Measurements from ENCODE around the gene S100A14.

DNA sequence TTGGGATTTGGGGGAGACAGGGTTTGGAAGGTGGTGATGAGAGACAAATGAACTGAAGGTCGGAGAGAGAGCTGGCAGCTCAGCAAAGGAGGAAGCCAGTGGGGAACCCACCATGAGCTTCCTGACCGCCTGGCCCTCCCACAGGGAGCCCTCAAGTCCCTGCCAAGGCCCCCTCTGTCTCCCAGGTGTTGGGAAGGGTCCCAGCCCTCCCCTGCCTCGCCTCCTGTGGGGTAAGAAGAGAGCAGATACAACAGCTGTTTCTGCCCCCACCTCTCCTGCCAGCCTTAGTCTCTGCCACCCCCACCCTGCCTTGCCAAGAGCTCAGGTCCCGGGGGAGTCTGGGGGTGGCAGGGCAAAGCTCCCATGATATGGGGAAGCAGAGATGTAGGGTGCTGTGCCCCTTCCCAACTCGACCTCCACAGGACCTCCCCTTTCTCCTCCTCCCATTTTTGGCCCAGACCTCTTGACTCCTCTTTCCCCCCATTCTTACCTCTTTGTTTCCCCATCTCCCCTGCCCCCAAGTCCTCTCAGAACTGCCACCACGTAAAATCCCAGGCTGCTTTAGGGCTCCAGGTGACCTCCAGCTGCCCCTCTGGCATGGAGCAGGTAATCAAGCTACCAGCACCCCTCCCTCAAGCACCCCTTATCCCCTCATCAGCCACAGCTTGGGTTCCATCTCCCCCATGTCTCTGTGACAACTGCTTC lies 12.7 kb upstream of the S100A14 start:
- TF ChIP-seq HNF4G (IDR thresholded peaks at IDR 0.05) (no peak), JUND (IDR thresholded peaks at IDR 0.05) (no peak), CTCF (IDR thresholded peaks at IDR 0.05; ENCODE audit: low read depth, low read length, missing input control) (no peak), GABPA (IDR thresholded peaks at IDR 0.05 in 1 of 2, conservative IDR thresholded peaks at IDR 0.05 in 1 of 2) (no peak), RXRA (IDR thresholded peaks at IDR 0.05) (no peak)
- TF ChIP-seq, protein P1, sequence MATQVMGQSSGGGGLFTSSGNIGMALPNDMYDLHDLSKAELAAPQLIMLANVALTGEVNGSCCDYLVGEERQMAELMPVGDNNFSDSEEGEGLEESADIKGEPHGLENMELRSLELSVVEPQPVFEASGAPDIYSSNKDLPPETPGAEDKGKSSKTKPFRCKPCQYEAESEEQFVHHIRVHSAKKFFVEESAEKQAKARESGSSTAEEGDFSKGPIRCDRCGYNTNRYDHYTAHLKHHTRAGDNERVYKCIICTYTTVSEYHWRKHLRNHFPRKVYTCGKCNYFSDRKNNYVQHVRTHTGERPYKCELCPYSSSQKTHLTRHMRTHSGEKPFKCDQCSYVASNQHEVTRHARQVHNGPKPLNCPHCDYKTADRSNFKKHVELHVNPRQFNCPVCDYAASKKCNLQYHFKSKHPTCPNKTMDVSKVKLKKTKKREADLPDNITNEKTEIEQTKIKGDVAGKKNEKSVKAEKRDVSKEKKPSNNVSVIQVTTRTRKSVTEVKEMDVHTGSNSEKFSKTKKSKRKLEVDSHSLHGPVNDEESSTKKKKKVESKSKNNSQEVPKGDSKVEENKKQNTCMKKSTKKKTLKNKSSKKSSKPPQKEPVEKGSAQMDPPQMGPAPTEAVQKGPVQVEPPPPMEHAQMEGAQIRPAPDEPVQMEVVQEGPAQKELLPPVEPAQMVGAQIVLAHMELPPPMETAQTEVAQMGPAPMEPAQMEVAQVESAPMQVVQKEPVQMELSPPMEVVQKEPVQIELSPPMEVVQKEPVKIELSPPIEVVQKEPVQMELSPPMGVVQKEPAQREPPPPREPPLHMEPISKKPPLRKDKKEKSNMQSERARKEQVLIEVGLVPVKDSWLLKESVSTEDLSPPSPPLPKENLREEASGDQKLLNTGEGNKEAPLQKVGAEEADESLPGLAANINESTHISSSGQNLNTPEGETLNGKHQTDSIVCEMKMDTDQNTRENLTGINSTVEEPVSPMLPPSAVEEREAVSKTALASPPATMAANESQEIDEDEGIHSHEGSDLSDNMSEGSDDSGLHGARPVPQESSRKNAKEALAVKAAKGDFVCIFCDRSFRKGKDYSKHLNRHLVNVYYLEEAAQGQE (IDR thresholded peaks at IDR 0.05) = no peak
